ENCODE data around the gene NET1. TPM values are rescaled to one million over a fixed set of nuclear protein-coding genes. Genes with fewer than 3 reads are reported as not detected.

The NET1 gene
- total and polyA plus RNA-seq, 2 donors (not counting 3 experiments of a cell fraction or from before 2014, with no cell fraction given), result 14.4 to 46.3 TPM

GRCh38 chr10:5464546-5464945 lies 52.2 kb downstream of the NET1 start:
- Histone ChIP-seq H3K27me3 (ENCODE audit: control insufficient read depth in 2 of 2, insufficient read depth in 2 of 2, low read length in 2 of 2) (no peaks in the 10 kb centered on the region), H3K36me3 (ENCODE audit: control insufficient read depth in 2 of 2, extremely low read depth in 1 of 2, insufficient read depth in 2 of 2, low read length in 2 of 2) (no peaks in the 10 kb centered on the region), H4K20me1 (replicated peaks; ENCODE audit: control insufficient read depth, extremely low read depth, insufficient read depth, low read length) (no peaks in the 10 kb centered on the region), H3K79me2 (ENCODE audit: control insufficient read depth, insufficient read depth, low read length) (no peaks in the 10 kb centered on the region), H3K4me1 (ENCODE audit: control insufficient read depth, extremely low read depth, insufficient read depth, low read length) (no peaks in the 10 kb centered on the region), H3K9me3 (replicated peaks; ENCODE audit: control insufficient read depth, insufficient read depth, low read length) (no peaks in the 10 kb centered on the region), H3K9ac (replicated peaks; ENCODE audit: extremely low read depth, insufficient read depth, low read length) (no peak overlapping the region), H2AFZ (ENCODE audit: low read depth, low read length) (no peak overlapping the region), H3K4me3 (replicated peaks in 1 of 3; ENCODE audit: insufficient read depth in 1 of 3, low read depth in 1 of 3, low read length in 3 of 3) (no peak overlapping the region), H3K4me2 (ENCODE audit: insufficient read depth, low read length) (no peak overlapping the region), H3K9me1 (replicated peaks; ENCODE audit: control insufficient read depth, extremely low read depth, insufficient read depth, low read length) (no peaks in the 10 kb centered on the region), H3K27ac (ENCODE audit: insufficient read depth, low read depth, low read length) (no peak overlapping the region)
- ChIA-PET CTCF (interaction anchor here (0.6 to 1.7 kb wide), 5 partner anchors 10 to 158 kb away, joined by 3 to 6 read pairs (median 3); no protein-coding TSS in a partner anchor), POLR2A (no interaction called here)
- no TSS peak for BruUV-seq (replicated peaks)
- TF ChIP-seq EZH2 (IDR thresholded peaks at IDR 0.05; ENCODE audit: borderline replicate concordance, low read depth, low read length, severe bottlenecking), result no peak
- no peak for TF ChIP-seq MYC (IDR thresholded peaks at IDR 0.05; ENCODE audit: low read depth, low read length)
- TF ChIP-seq FOS (IDR thresholded peaks at IDR 0.05; ENCODE audit: borderline replicate concordance, insufficient read depth, low read length), result no peak
- no peak for TF ChIP-seq MAX (IDR thresholded peaks at IDR 0.05; ENCODE audit: insufficient read depth, insufficient read length)
- no peak for TF ChIP-seq POLR2AphosphoS5 (IDR thresholded peaks at IDR 0.05; ENCODE audit: insufficient read depth, low read depth, low read length)
- TF ChIP-seq CTCF (IDR thresholded peaks at IDR 0.05; ENCODE audit: extremely low read depth in 1 of 2, insufficient read depth in 1 of 2, low read depth in 1 of 2, low read length in 2 of 2), result no peak
- no peak for TF ChIP-seq POLR2A (IDR thresholded peaks at IDR 0.05; ENCODE audit: low read depth, low read length)
- TF ChIP-seq GATA2 (IDR thresholded peaks at IDR 0.05; ENCODE audit: insufficient read depth, insufficient read length, low read depth, low read length), result no peak
- no peak for TF ChIP-seq JUN (IDR thresholded peaks at IDR 0.05; ENCODE audit: borderline replicate concordance, insufficient read depth, insufficient read length, low read depth)
- DNase-seq (ENCODE audit: low read depth, low spot score), result no peak
- dilution Hi-C loops (cut with MboI; ENCODE audit: extremely low pct_ligation_motif_present, low sequenced_read_pairs) (no loop called here), intact Hi-C loops (cut with micrococcal nuclease) (no loop called here)
- FAIRE-seq, result no peak
